ENCODE data around the gene SPTLC1.

DNA sequence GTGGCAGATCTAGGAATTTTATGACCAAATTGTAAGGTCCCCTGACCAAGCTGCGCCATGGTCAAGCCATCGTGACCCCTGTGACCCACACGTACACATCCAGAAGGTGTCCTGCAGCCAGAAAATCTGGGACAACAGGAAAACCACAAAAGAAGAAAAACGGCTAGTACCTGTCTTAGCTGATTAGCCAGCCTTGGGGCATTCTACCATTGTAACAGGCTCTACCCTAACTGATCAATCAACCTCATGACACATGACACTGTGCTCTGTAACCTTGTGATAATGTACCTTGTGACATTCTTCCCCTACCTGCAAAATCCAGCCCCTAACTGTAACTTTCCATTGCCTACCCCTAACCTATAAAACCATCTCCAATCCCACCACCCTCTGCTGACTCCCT, 43.6 kb downstream of the SPTLC1 start:
- TF ChIP-seq, protein P1, sequence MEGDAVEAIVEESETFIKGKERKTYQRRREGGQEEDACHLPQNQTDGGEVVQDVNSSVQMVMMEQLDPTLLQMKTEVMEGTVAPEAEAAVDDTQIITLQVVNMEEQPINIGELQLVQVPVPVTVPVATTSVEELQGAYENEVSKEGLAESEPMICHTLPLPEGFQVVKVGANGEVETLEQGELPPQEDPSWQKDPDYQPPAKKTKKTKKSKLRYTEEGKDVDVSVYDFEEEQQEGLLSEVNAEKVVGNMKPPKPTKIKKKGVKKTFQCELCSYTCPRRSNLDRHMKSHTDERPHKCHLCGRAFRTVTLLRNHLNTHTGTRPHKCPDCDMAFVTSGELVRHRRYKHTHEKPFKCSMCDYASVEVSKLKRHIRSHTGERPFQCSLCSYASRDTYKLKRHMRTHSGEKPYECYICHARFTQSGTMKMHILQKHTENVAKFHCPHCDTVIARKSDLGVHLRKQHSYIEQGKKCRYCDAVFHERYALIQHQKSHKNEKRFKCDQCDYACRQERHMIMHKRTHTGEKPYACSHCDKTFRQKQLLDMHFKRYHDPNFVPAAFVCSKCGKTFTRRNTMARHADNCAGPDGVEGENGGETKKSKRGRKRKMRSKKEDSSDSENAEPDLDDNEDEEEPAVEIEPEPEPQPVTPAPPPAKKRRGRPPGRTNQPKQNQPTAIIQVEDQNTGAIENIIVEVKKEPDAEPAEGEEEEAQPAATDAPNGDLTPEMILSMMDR (optimal IDR thresholded peaks at IDR 0.05 in 1 of 3, IDR thresholded peaks at IDR 0.05 in 1 of 3, conservative IDR thresholded peaks at IDR 0.05 in 1 of 3; ENCODE audit: extremely low read depth in 1 of 3, insufficient read depth in 2 of 3, low read length in 3 of 3), result no peak
- no peak for TF ChIP-seq EZH2 (IDR thresholded peaks at IDR 0.05; ENCODE audit: low read length)
